Thyroid gland (tissue), 4 donors: ENCODE data around the gene PHLPP1. TPM values are rescaled to one million over a fixed set of nuclear protein-coding genes. Genes with fewer than 3 reads are reported as not detected.

Source experiments
- DNase-seq, 2 donors: peaks; one replicate each; pipeline ENCODE4 v3.0.0-alpha.2; 2019
- H3K27ac ChIP-seq, 3 donors: fragments of 200-600 bp; sonication (generic); 1 replicate in 2 of 3; 2 replicates in 1 of 3; pipeline ENCODE4 v1.5.1; 2016 to 2019; ENCODE audit warnings: mild to moderate bottlenecking in 1 of 3, moderate library complexity in 1 of 3
- H3K27me3 ChIP-seq: fragments of 200-600 bp; sonication (generic); one replicate; pipeline ENCODE4 v1.5.1; 2019
- H3K36me3 ChIP-seq, 2 donors: fragments of 200-600 bp; sonication (generic); one replicate each; pipeline ENCODE4 v1.5.1; 2016 to 2019
- H3K4me1 ChIP-seq, 2 donors: fragments of 200-600 bp; sonication (generic); one replicate each; pipeline ENCODE4 v1.5.1; 2017 to 2019
- H3K4me3 ChIP-seq, 3 donors: fragments of 200-600 bp; sonication (generic); replicated peaks in 1 of 3; 1 replicate in 2 of 3; 2 replicates in 1 of 3; pipeline ENCODE4 v1.5.1; 2016; ENCODE audit warnings: mild to moderate bottlenecking in 1 of 3
- H3K9me3 ChIP-seq: fragments of 200-600 bp; sonication (generic); one replicate; pipeline ENCODE4 v1.5.1; 2017
- POLR2A ChIP-seq, 2 donors: fragments of 450-650 bp; IDR thresholded peaks; one replicate each; pipeline ENCODE4 v1.6.1; 2017; ENCODE audit warnings: antibody characterized with exemption in 2 of 2, mild to moderate bottlenecking in 2 of 2, moderate library complexity in 1 of 2
- WGBS, 2 donors: methylation state at CpG; one replicate each; pipeline ENCODE4 v1.1.5; 2017; 5-methylcytosine and 5-hydroxymethylcytosine counted together
- intact Hi-C: fragments of 100-400 bp; cut with DNase I; formaldehyde crosslinking; loops from one replicate; pipeline ENCODE4 v1.15.1; 2023
- total RNA-seq, 4 donors: library from RNA; depleted of rRNA; stranded (reverse); fragments of >200 nt; gene quantifications; one replicate each; pipeline ENCODE4 v1.2.3, GENCODE V29; 2016
- TF ChIP-seq, protein P1 (sequence below), 6 experiments: fragments of 200-600 bp in 3 of 6; fragments of 450-650 bp in 3 of 6; sonication (generic) in 3 of 6; IDR thresholded peaks; one replicate each; pipeline ENCODE4 v1.5.1; 2016 to 2019; ENCODE audit warnings: antibody characterized with exemption in 6 of 6, mild to moderate bottlenecking in 2 of 6, inconsistent platforms in 1 of 6, moderate library complexity in 1 of 6

Gene PHLPP1
- total RNA-seq, 4 donors from 2014 or later, result 14.6 to 22.7 (median 20.4) TPM

GRCh38 chr18:62967089-62967488 is 251.7 kb downstream of the PHLPP1 start:
- 90 to 92% methylated on average over 4 of the region's 4 CpGs for WGBS, 2 donors
- Histone ChIP-seq H3K27me3 (no peaks in the 10 kb centered on the region), H3K27ac (no peak overlapping the region), H3K4me3 (no peak overlapping the region), H3K4me1 (no peaks in the 10 kb centered on the region), H3K9me3 (no peaks in the 10 kb centered on the region), H3K36me3 (peaks cover 4 to 5% of the 10 kb centered on the region in 2 donors)
- DNase-seq, result no peak
- intact Hi-C loops, result no loop called here
- TF ChIP-seq, protein P1, sequence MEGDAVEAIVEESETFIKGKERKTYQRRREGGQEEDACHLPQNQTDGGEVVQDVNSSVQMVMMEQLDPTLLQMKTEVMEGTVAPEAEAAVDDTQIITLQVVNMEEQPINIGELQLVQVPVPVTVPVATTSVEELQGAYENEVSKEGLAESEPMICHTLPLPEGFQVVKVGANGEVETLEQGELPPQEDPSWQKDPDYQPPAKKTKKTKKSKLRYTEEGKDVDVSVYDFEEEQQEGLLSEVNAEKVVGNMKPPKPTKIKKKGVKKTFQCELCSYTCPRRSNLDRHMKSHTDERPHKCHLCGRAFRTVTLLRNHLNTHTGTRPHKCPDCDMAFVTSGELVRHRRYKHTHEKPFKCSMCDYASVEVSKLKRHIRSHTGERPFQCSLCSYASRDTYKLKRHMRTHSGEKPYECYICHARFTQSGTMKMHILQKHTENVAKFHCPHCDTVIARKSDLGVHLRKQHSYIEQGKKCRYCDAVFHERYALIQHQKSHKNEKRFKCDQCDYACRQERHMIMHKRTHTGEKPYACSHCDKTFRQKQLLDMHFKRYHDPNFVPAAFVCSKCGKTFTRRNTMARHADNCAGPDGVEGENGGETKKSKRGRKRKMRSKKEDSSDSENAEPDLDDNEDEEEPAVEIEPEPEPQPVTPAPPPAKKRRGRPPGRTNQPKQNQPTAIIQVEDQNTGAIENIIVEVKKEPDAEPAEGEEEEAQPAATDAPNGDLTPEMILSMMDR (IDR thresholded peaks at IDR 0.05), result no peak

DNA sequence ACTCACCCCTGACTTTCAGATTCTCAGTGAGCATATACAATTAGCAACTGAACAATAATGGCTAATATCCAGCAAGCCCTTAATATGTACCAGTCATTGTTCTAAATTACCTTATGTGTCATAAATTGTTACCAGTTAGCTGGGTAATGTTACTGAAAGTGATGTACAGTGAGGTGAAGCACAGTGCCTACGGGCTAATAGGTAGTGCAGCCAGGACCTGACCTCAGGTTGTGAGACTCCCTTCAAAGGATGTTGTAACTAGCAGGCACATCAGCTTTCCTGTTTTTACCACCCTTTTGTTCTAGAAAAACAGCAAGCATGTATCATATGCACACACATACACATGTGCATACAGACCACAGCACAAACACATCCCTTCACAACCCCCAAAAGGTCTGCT is 258.3 kb downstream of the PHLPP1 start:
- no peaks in the 10 kb centered on the region for H3K27me3 ChIP-seq
- no peak for DNase-seq
- intact Hi-C loops, result no loop called here
- peaks cover 7 to 10% of the 10 kb centered on the region in 2 donors for H3K36me3 ChIP-seq
- no peaks in the 10 kb centered on the region for H3K4me1 ChIP-seq
- TF ChIP-seq, protein P1 (IDR thresholded peaks at IDR 0.05), result no peak
- no peak for TF ChIP-seq POLR2A (IDR thresholded peaks at IDR 0.05)
- no peak overlapping the region for H3K27ac ChIP-seq
- H3K9me3 ChIP-seq, result no peaks in the 10 kb centered on the region
- H3K4me3 ChIP-seq, result no peak overlapping the region
- WGBS, 2 donors, result 89 to 100% methylated on average over 1 of the region's 1 CpG

GRCh38 chr18:62974388-62974787 is 259.0 kb downstream of the PHLPP1 start:
- intact Hi-C loops, result no loop called here
- Histone ChIP-seq H3K9me3 (no peaks in the 10 kb centered on the region), H3K4me3 (no peak overlapping the region), H3K27ac (no peak overlapping the region), H3K27me3 (no peaks in the 10 kb centered on the region), H3K36me3 (peaks cover 12 to 13% of the 10 kb centered on the region in 2 donors), H3K4me1 (no peaks in the 10 kb centered on the region)
- DNase-seq, result no peak
- TF ChIP-seq, protein P1 (IDR thresholded peaks at IDR 0.05), result no peak
- no peak for TF ChIP-seq POLR2A (IDR thresholded peaks at IDR 0.05)
- WGBS, 2 donors, result 63 to 67% methylated on average over 3 of the region's 3 CpGs

GRCh38 chr18:62974928-62975675 is 259.8 kb downstream of the PHLPP1 start:
- Histone ChIP-seq H3K27me3 (no peaks in the 10 kb centered on the region), H3K9me3 (no peaks in the 10 kb centered on the region), H3K4me1 (no peaks in the 10 kb centered on the region), H3K36me3 (peaks cover 12 to 13% of the 10 kb centered on the region in 2 donors), H3K4me3 (no peak overlapping the region), H3K27ac (no peak overlapping the region)
- intact Hi-C loops, result no loop called here
- DNase-seq, result peak; percentile 36 to 47
- WGBS, 2 donors, result 60 to 68% methylated on average over 4 to 7 of the region's 7 CpGs
- TF ChIP-seq, protein P1 (IDR thresholded peaks at IDR 0.05), result no peak
- no peak for TF ChIP-seq POLR2A (IDR thresholded peaks at IDR 0.05)

- DNase-seq, result no peak
- no peaks in the 10 kb centered on the region for H3K4me1 ChIP-seq
- no peak for TF ChIP-seq POLR2A (IDR thresholded peaks at IDR 0.05)
- TF ChIP-seq, protein P1 (IDR thresholded peaks at IDR 0.05), result no peak
- peaks cover 12 to 13% of the 10 kb centered on the region in 2 donors for H3K36me3 ChIP-seq
- no peaks in the 10 kb centered on the region for H3K27me3 ChIP-seq
- H3K9me3 ChIP-seq, result no peaks in the 10 kb centered on the region
- no peak overlapping the region for H3K27ac ChIP-seq
- no peak overlapping the region for H3K4me3 ChIP-seq
- 89 to 96% methylated on average over 2 of the region's 2 CpGs for WGBS, 2 donors
- intact Hi-C loops, result no loop called here
Observed at GRCh38 chr18:62975785-62976184, 260.4 kb downstream of the PHLPP1 start.
